Gastrocnemius medialis (tissue), 4 donors: ENCODE data around the gene FBRSL1.

Experiments
- CTCF ChIP-seq, 5 experiments: fragments of 450-650 bp in 3 of 5; fragments of 200-600 bp in 2 of 5; sonication (generic) in 2 of 5; IDR thresholded peaks in 4 of 5; conservative IDR thresholded peaks in 1 of 5; 1 replicate in 4 of 5; 2 replicates in 1 of 5; pipeline ENCODE4 v1.5.1; 2016 to 2019; ENCODE audit warnings: antibody characterized with exemption in 5 of 5, mild to moderate bottlenecking in 3 of 5, moderate library complexity in 3 of 5
- POLR2A ChIP-seq, 2 donors: fragments of 450-650 bp; IDR thresholded peaks; one replicate each; pipeline ENCODE4 v1.6.1; 2017; ENCODE audit warnings: antibody characterized with exemption in 2 of 2, mild to moderate bottlenecking in 2 of 2, moderate library complexity in 2 of 2

- TF ChIP-seq CTCF (IDR thresholded peaks at IDR 0.05 in 4 of 5, conservative IDR thresholded peaks at IDR 0.05 in 1 of 5) = no peak
- no peak for TF ChIP-seq POLR2A (IDR thresholded peaks at IDR 0.05)
Observed at GRCh38 chr12:132545164-132545953, 55.4 kb downstream of the FBRSL1 start.
